ENCODE results near the gene ELF2.
A peak's percentile ranks its signal among the peaks of the same experiment; 100 is the strongest.

The ELF2 gene

DNA sequence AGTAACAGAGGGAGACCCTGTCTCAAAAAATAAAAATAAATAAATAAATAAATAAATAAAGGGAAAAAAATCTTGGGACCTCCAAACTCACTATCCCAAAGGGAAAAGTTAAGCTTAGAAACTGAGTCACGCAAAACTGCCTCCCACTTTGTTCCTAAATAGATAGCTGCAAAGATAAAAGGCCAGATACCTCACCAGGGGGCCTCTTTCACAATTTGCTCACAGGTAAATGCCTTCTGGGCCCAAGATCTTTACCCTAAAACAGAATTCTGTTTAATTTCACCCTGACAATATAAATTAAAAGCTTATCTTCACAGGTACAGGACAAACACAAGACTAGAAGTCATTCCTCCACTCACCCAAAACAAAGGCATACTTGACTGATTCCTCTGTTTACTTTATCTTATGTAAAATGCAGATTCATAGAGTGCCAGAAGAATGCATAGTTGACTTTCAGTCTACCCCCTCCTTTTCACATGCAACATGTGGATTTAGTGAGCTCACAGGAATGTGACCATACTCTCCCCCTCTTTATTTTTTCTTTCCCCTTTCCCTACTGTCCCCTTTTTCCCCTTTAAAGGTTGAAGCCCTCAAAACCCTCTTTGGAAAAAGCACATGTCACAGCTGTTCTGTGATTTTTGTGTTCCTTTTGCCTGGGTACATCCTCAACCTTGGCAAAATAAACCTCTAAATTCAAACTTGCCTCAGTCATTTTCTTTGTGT, 23.4 kb downstream of the ELF2 start:
- TF ChIP-seq CTCF (IDR thresholded peaks at IDR 0.05; ENCODE audit: low read depth, low read length) (no peak), POLR2A (IDR thresholded peaks at IDR 0.05; ENCODE audit: extremely low read depth, insufficient read length) (no peak), MYC (IDR thresholded peaks at IDR 0.05; ENCODE audit: low read depth, low read length) (no peak)
- TF ChIP-seq, protein P1, sequence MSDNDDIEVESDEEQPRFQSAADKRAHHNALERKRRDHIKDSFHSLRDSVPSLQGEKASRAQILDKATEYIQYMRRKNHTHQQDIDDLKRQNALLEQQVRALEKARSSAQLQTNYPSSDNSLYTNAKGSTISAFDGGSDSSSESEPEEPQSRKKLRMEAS (IDR thresholded peaks at IDR 0.05; ENCODE audit: low read depth, low read length), result no peak
- no peak for DNase-seq (ENCODE audit: low read depth)
- H3K4me3 ChIP-seq (ENCODE audit: low read depth, low read length), result no peak overlapping the region

DNA sequence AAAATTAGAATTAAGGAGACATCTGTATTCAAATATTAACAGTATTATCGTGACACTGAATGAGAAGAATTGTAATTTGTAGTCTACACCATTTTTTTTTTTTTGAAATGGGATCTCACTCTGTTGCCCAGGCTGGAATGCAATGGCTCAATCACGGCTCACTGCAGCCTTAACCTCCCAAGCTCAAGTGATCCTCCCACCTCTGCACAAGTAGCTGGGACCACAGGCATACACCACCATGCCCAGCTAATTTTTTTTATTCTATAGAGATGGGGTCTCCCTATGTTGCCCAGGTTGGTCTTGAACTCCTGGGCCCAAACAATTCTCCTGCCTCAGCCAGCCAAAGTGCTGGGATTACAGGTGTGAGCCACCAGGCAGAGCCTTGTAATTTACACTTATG, 24.8 kb downstream of the ELF2 start:
- no peak for DNase-seq (ENCODE audit: low read depth)
- TF ChIP-seq MYC (IDR thresholded peaks at IDR 0.05; ENCODE audit: low read depth, low read length) (no peak), CTCF (IDR thresholded peaks at IDR 0.05; ENCODE audit: low read depth, low read length) (no peak), POLR2A (IDR thresholded peaks at IDR 0.05; ENCODE audit: extremely low read depth, insufficient read length) (no peak)
- TF ChIP-seq, protein P1 (IDR thresholded peaks at IDR 0.05; ENCODE audit: low read depth, low read length), result no peak
- no peak overlapping the region for H3K4me3 ChIP-seq (ENCODE audit: low read depth, low read length)

GRCh38 chr4:139146926-139147629, 29.9 kb downstream of the ELF2 start:
- TF ChIP-seq CTCF (IDR thresholded peaks at IDR 0.05; ENCODE audit: low read depth, low read length), result no peak
- TF ChIP-seq, protein P1 (IDR thresholded peaks at IDR 0.05; ENCODE audit: low read depth, low read length), result no peak
- TF ChIP-seq MYC (IDR thresholded peaks at IDR 0.05; ENCODE audit: low read depth, low read length), result no peak
- no peak for TF ChIP-seq POLR2A (IDR thresholded peaks at IDR 0.05; ENCODE audit: extremely low read depth, insufficient read length)
- no peak overlapping the region for H3K4me3 ChIP-seq (ENCODE audit: low read depth, low read length)
- DNase-seq (ENCODE audit: low read depth), result no peak

- TF ChIP-seq, protein P1 (IDR thresholded peaks at IDR 0.05; ENCODE audit: low read depth, low read length), result no peak
- TF ChIP-seq MYC (IDR thresholded peaks at IDR 0.05; ENCODE audit: low read depth, low read length) (no peak), POLR2A (IDR thresholded peaks at IDR 0.05; ENCODE audit: extremely low read depth, insufficient read length) (no peak), CTCF (IDR thresholded peaks at IDR 0.05; ENCODE audit: low read depth, low read length) (no peak)
- no peak for DNase-seq (ENCODE audit: low read depth)
- H3K4me3 ChIP-seq (ENCODE audit: low read depth, low read length), result no peak overlapping the region
Measured at GRCh38 chr4:139145552-139145932, 31.5 kb downstream of the ELF2 start.

DNA sequence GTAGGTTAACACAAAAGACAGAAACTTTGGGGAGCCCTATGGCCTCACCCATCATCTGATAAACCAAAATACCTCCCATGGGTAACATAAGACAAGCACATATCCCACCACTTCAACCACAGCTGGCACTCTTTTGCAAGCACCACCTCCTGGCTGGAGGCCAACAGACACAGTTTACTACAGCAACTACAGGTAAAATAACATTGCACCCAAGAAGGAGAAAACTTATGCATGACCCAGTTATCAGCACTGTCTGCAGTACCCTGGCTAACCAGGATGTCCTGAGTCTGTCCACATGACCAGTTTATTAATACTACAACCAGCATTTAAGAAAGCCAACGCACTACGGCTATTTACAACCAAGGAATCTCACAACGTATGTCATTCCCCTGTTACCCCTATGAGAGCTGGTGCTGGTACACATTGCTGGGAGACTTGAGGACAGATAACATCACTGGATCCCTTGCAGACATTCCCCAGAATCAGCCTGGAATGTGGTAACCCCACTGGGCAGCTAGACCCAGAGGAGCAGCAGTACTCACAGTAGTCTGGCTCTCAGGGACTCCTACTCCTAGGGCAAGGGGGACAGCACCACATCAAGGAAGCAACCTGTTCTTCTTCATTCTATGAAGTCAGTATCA, 32.0 kb downstream of the ELF2 start:
- no peak overlapping the region for H3K4me3 ChIP-seq (ENCODE audit: low read depth, low read length)
- no peak for TF ChIP-seq CTCF (IDR thresholded peaks at IDR 0.05; ENCODE audit: low read depth, low read length)
- TF ChIP-seq POLR2A (IDR thresholded peaks at IDR 0.05; ENCODE audit: extremely low read depth, insufficient read length), result no peak
- TF ChIP-seq, protein P1 (IDR thresholded peaks at IDR 0.05; ENCODE audit: low read depth, low read length), result no peak
- no peak for TF ChIP-seq MYC (IDR thresholded peaks at IDR 0.05; ENCODE audit: low read depth, low read length)
- DNase-seq (ENCODE audit: low read depth), result peak; percentile 32
